SU-DHL-6 (cell line): ENCODE results near the gene SDK1.

Experiments used
- CTCF ChIP-seq: fragments of 200-600 bp; sonication (generic); IDR thresholded peaks from one replicate; pipeline ENCODE4 v1.5.1; 2017; ENCODE audit warnings: antibody characterized with exemption, mild to moderate bottlenecking, low read length, moderate library complexity; ENCODE audit not compliant: insufficient read depth, poor library complexity, severe bottlenecking
- EZH2phosphoT487 ChIP-seq: fragments of 200-600 bp; sonication (generic), shearing (Covaris generic); conservative IDR thresholded peaks from 2 replicates; pipeline ENCODE4 v1.6.1; 2018; ENCODE audit warnings: mild to moderate bottlenecking, antibody characterized with exemption, low read length, moderate library complexity, mixed read lengths

GRCh38 chr7:4279216-4279615, 978.2 kb downstream of the SDK1 start:
- TF ChIP-seq CTCF (no peak), EZH2phosphoT487 (no peak)
